Lung (tissue), 12 donors: Measurements from ENCODE around the gene MPP7. TPM values are rescaled to one million over a fixed set of nuclear protein-coding genes. Genes with fewer than 3 reads are reported as not detected.
A peak's percentile ranks its signal among the peaks of the same experiment; 100 is the strongest.

Experiments used
- ATAC-seq: fragments of 200-7000 bp; cut with Tn5 transposase; one replicate; pipeline ENCODE4 v1.9.1; 2020; ENCODE audit warnings: moderate number of reproducible peaks; ENCODE audit not compliant: insufficient read depth, low FRiP score
- DNase-seq, 3 donors: peaks; one replicate each; pipeline ENCODE4 v3.0.0-alpha.2; 2013 to 2017
- H3K27ac ChIP-seq, 2 donors: one replicate each; pipeline ENCODE4 v1.5.1; 2013; ENCODE audit warnings: mild to moderate bottlenecking in 2 of 2, moderate library complexity in 2 of 2, control low read depth in 1 of 2, inconsistent platforms in 1 of 2, low read depth in 1 of 2, low read length in 1 of 2
- H3K27me3 ChIP-seq, 3 donors: one replicate each; pipeline ENCODE4 v1.5.1; 2013; ENCODE audit warnings: low read length in 2 of 3; ENCODE audit not compliant: control insufficient read depth in 3 of 3, insufficient read depth in 3 of 3
- H3K36me3 ChIP-seq, 4 donors: one replicate each; pipeline ENCODE4 v1.5.1; 2013; ENCODE audit warnings: low read length in 4 of 4, mild to moderate bottlenecking in 1 of 4, moderate library complexity in 1 of 4; ENCODE audit not compliant: control insufficient read depth in 4 of 4, insufficient read depth in 4 of 4
- H3K4me1 ChIP-seq, 5 donors: one replicate each; pipeline ENCODE4 v1.5.1; 2013; ENCODE audit warnings: low read length in 5 of 5, mild to moderate bottlenecking in 2 of 5, moderate library complexity in 1 of 5; ENCODE audit not compliant: control insufficient read depth in 5 of 5, insufficient read depth in 5 of 5
- H3K4me3 ChIP-seq: one replicate; pipeline ENCODE4 v1.5.1; 2013; ENCODE audit warnings: mild to moderate bottlenecking, control low read depth, moderate library complexity
- H3K9ac ChIP-seq, 2 donors: one replicate each; pipeline ENCODE4 v1.5.1; 2013; ENCODE audit warnings: low read length in 2 of 2, control low read depth in 1 of 2; ENCODE audit not compliant: insufficient read depth in 1 of 2
- H3K9me3 ChIP-seq, 4 donors: one replicate each; pipeline ENCODE4 v1.5.1; 2013; ENCODE audit warnings: low read length in 3 of 4, mild to moderate bottlenecking in 1 of 4, moderate library complexity in 1 of 4; ENCODE audit not compliant: control insufficient read depth in 4 of 4, insufficient read depth in 3 of 4
- CTCF ChIP-seq: IDR thresholded peaks from 2 replicates; pipeline ENCODE4 v1.5.1; 2012; ENCODE audit warnings: mild to moderate bottlenecking; ENCODE audit errors: control extremely low read depth, extremely low read depth
- whole genome bisulfite sequencing, 2 donors: extraction: QIAGEN DNeasy Blood & Tissue Kit; methylation state at CpG; one replicate each; pipeline ENCODE4 v1.1.7; 2013; 5-methylcytosine and 5-hydroxymethylcytosine counted together
- polyA plus RNA-seq, 2 donors: library from polyadenylated mRNA; stranded (reverse); fragments of 200-250 nt; gene quantifications; one replicate each; pipeline ENCODE4 v1.2.1, GENCODE V29; 2013
- total RNA-seq, 2 donors: library from RNA; depleted of rRNA in 1 of 2; stranded (reverse); fragments of >200 nt in 1 of 2; gene quantifications; one replicate each; pipeline ENCODE4 v1.2.1, GENCODE V29; 2014 to 2021
- donor health status: control.
- donor health status: control.
- donor health status: Bipolar disorder and iron deficiency.
- donor health status: healthy.
- donor health status: DM: yes; HTN: yes; CAD: no.

MPP7 gene
- total and polyA plus RNA-seq, 4 donors, result 7.0 to 37.2 (median 19.2) TPM

GRCh38 chr10:28269842-28270456 is 32.9 kb downstream of the MPP7 start:
- Histone ChIP-seq H3K27ac (no peak overlapping the region), H3K27me3 (peaks cover 0 to 3% (median 0%) of the 10 kb centered on the region in 3 donors), H3K4me3 (no peak overlapping the region), H3K4me1 (peaks cover 0 to 2% (median 0%) of the 10 kb centered on the region in 5 donors), H3K9me3 (no peaks in the 10 kb centered on the region), H3K9ac (no peak overlapping the region), H3K36me3 (no peaks in the 10 kb centered on the region)
- no peak for ATAC-seq
- WGBS, 2 donors, result 88% methylated on average over 9 of the region's 9 CpGs
- no peak for TF ChIP-seq CTCF
- DNase-seq, result no peak

DNA sequence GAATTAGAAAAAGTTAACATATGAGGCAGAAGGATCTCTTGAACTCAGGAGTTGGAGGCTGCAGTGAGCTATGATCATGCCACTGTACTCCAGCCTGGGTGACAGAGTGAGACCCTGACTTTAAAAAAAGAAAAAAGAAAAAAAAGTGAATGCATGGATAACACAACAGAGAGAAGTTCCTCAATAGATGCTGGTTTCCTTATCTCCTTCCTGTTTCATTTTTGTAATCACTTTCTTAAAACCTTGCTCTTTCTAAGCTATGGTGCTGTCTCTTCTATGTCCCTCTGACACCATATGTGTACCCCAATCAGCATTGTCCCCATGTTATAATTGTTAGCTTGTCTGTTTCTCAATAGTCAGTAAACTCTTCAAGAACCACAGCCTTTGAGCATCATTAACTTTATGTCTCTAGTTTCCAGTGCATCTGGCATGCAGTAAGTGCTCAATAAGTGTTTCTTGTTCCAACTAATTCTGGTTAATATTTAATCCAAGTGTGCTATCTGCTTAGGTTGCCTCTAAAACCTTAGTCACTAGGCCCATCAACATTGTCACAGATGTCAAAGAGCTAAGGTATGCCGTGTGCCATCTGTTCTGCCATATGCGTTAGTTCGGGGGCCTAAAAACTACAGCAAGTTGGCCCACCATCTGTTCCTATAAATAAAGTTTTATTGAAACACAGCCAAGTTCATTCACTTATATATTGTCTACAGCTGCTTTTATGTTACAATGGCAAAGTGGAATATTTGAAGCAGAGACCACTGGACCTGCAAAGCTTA is 36.2 kb downstream of the MPP7 start:
- DNase-seq, result no peak
- no peak for TF ChIP-seq CTCF
- H3K4me3 ChIP-seq, result no peak overlapping the region
- 93 to 98% methylated on average over 3 of the region's 3 CpGs for WGBS, 2 donors
- H3K36me3 ChIP-seq, result no peaks in the 10 kb centered on the region
- H3K9ac ChIP-seq, result no peak overlapping the region
- peaks cover 0 to 2% (median 0%) of the 10 kb centered on the region in 3 donors for H3K27me3 ChIP-seq
- no peaks in the 10 kb centered on the region for H3K9me3 ChIP-seq
- H3K27ac ChIP-seq, result no peak overlapping the region
- H3K4me1 ChIP-seq, result peaks cover 0 to 6% (median 4%) of the 10 kb centered on the region in 5 donors
- no peak for ATAC-seq

DNA sequence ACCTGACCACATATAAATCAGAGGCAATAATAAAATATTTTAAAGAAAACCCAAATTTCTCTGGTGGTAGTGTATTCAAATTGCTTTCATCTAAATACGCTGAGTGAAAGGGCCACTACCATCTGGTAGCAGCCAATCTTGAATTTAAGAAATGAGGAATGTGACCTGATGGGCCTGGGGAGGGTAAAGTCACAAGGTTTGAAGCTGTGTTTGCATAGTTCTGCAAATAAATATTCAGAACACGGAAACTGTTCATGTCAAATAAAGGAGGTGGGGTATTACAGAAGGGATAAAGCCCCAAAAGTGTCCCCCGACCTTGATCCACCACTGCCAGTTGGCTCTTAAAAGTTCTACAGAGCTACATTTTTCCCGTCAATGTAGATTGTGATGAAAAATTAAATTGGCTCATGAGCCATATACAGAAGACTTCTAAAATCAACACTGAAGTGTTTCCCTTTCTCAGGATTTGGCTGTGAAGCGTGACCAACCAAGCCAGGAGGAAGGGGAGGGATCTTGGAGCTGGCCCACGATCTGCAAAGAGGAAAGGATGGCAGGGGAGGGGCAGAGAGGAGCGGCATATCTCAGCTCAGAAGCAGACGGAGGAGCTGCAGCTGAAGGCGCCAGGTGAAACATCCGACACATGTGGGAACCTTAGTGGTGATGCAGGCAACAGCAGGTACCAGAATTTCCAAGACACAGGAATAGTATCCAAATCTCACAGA is 39.6 kb downstream of the MPP7 start:
- no peak for TF ChIP-seq CTCF
- DNase-seq, result peak; percentile 42 to 68 (median 51)
- Histone ChIP-seq H3K4me3 (no peak overlapping the region), H3K4me1 (peaks cover 0 to 6% (median 4%) of the 10 kb centered on the region in 5 donors), H3K9ac (no peak overlapping the region), H3K27ac (peak overlapping the region in 1 of 2 donors; percentile 12), H3K36me3 (no peaks in the 10 kb centered on the region), H3K27me3 (no peaks in the 10 kb centered on the region), H3K9me3 (peaks cover 0 to 1% (median 0%) of the 10 kb centered on the region in 4 donors)
- peak; percentile 86 for ATAC-seq
- WGBS, 2 donors, result 45 to 64% methylated on average over 10 of the region's 10 CpGs
